GM21717 (cell line): ENCODE results near the gene SPATA16.
"Not testable (repeated sequence)": the region's sequence is repeated elsewhere in the genome, so short reads cannot be mapped to it uniquely, and the experiment has no call there.

Experiments used
- ATAC-seq: cut with Tn5 transposase; IDR thresholded peaks from one replicate; pipeline ENCODE4 v1.9.1; 2021; ENCODE audit warnings: mild to moderate bottlenecking, moderate library complexity; ENCODE audit not compliant: unreplicated experiment

SPATA16 gene

DNA sequence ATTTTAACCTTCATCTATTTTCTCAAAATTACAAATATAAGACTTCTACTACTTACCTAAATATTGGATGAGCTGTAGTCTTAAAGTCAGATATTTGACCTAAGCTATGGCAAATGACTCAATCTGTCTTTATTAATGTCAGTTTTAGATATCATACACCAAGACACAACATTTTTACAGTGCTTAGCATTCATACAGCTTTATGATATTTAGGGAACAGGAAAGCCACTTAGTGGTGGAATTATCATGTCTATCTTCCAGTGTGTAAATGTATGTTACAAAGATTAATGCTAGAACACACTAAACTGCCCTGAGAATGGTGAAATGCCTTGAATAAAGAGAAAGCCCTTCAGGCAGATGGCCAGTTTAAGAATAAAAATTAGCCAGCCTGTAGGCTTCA is 135.0 kb downstream of the SPATA16 start:
- no peak for ATAC-seq

DNA sequence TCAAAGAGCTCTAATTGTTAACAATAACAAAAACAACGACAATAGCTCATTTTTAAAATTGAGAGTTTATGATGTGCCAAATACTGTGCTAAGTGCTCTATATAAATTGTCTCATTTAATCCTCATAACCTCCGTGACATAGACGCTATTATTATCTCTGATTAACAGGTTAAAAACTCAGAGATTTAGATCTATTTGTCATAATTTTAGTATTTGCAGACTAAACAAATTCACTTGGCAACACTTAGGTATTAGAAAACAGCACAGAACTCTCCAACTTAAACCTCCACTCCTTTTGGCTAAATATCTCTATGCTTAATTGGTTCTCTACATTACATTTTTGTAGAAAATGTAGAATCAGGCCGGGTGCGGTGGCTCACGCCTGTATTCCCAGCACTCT is 136.4 kb downstream of the SPATA16 start:
- ATAC-seq: no peak

DNA sequence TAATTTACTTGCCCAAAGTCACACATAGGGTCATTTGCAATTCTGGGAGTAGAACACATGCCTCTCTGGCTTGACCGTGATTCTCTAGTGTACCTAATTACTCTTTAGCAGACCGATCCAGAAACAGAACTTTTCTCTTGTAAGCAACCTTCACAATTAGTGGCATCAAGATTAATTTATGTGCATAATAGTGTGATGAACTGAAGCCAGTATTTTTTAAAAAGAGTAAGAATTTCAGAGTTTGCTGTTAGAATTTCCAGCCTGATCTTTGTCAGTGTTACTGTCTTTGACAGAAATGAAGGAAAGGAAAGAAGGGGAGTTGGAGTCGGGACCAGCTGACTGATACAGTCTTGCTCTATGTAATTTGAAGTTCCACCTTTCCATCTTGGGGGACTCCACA is 137.1 kb downstream of the SPATA16 start:
- ATAC-seq: no peak

DNA sequence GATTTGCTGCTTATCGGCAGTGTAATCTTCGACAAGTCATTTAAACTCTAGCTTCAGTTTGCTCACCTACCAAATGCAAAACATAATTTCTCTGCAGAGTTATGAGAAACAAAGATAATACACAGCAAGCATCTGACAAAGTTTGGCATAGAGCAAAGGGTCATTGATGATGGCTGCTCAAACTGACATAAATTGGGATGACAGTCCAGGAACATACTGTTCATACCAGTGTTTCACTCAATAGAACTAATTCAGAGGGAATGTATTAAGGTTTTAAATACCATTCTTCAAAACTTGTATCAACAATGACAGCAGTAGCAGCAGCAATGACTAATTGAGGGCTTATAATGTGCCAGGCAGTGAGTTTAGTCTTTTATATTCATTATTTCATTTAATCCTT is 137.6 kb downstream of the SPATA16 start:
- no peak for ATAC-seq

DNA sequence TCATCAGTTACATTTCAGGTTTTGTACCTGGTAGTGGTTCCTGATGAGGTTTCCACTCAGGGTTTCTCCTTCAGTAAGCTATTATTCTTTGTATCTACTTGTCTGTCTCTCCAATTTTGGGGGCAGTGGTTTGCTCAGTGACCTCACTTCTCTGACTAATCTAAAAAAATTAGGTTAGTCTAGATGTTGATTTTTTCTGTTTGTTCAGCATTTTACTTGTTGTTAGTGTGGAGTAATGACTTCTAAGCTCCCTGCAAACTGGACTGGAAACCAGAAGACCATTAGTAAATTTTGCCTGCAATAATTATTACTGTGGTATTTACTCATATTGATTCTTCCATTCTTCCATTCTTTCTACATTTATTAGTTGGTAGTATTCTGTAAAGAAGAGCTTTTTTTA is 139.4 kb downstream of the SPATA16 start:
- ATAC-seq: no peak

DNA sequence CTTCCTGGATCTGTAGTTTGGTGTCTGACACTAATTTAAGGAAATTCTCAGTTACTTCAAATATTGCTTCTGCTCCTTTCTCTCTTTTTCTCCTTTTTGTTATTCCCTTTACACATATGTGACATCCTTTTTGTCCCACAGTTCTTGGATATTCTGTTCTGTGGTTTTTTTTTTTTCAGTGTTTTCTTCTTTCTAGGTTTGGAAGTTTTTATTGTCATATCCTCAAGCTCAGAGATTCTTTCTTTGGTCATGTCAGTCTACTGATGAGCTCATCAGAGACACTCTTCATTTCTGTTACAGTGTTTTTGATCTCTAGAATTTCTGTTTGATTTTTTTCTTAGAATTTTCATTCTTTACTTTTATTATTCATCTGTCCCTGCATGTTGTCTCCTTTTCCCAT is 140.5 kb downstream of the SPATA16 start:
- no peak for ATAC-seq

DNA sequence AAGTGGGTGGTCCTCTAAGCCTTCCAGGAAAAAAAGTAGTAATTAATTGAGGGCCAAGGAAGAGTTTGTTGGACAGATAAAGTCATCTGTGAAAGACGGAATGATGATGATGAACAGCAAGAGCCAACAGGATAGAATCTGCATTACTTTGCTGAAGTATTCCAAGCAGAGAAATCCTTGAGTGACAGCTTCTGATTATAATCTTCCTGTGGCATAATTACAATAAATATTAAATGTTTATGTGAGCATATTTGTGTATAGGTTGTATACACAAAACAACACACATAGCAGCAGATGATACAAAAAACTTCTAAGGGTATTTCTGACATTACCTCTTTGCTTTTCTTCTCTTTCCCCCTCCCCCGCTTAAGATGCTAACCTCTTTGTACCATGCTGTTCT is 147.6 kb downstream of the SPATA16 start:
- ATAC-seq: no peak

DNA sequence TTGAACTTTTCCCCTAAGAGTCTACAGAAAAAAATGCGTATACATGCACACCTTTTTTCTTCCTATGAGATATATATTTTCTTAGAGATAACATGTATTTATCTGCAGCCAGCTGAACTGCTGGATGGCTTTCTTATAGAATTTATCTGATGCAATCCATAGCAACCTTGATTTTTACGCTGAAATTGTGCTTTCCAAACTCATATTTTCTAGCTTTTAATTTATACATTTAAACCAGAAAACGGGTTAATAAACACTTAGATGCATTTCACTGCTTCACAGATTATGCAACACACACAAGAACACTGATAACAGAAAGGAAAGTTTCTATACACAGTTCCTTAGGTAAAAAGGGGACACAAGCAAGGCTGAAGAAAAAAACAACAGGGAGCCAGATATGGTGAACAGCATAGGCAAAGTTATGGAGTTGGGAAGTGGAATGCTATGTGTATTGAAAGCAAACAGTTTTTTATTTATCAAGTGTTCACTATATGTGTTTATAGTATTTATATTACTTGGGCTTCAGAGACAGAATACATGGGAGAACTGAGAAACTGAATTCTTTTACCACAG is 149.5 kb downstream of the SPATA16 start:
- no peak for ATAC-seq

DNA sequence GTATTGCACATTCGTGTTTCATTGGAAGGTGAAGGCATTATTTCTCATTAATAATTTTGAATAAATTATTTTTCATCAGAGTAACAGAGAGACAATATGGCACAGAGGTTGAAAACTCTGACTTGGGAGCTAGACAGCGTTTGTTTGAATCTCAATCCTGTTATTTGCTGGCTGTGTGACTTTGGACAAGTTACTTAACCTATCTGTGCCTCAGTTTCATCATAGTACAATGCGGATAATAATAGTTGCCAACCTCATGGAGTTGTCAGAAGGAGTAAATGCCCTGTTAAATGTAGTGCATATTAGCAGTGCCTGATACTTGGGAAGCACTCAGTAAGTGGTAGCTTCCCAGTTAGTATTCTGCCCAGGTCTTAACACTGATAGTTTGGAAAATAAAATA is 151.7 kb downstream of the SPATA16 start:
- ATAC-seq: no peak

DNA sequence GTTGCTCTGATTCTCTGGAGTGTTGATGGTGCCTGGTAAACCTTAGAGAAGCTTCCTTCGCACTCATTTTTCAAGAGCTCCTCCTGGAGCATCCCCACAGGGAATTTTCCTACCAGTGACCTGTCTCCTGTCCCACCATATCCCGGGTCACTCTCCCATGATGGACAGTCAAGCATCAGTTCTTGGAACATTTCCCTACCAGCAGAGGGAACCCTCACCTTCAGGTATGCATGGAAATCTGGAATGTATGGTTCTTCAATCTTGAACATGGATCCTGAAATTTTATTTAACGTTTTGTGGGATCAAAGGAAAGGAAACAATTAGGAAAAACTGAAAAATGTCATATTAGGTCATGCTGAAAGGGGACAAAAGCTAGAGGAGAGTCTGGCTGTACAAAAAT is 153.8 kb downstream of the SPATA16 start:
- ATAC-seq: no peak

DNA sequence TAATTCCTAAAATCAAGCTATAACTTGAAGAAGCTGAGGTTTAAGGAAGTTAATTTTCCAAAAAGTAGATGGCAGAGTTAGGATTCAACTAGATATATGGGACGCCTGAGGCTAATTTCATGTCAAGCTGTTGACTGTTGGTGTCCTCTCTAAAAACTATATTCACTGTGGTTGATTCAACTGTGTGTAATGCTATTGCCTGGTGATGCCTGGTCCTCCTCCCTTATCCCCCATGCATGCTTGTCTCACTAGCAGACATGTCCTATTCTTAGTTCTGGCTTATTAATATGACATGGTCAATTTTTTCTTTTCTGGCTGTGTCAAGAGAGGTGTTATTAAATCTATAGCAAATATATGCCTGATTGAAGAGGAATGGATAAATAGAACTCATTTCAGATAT is 156.1 kb downstream of the SPATA16 start:
- ATAC-seq: no peak

DNA sequence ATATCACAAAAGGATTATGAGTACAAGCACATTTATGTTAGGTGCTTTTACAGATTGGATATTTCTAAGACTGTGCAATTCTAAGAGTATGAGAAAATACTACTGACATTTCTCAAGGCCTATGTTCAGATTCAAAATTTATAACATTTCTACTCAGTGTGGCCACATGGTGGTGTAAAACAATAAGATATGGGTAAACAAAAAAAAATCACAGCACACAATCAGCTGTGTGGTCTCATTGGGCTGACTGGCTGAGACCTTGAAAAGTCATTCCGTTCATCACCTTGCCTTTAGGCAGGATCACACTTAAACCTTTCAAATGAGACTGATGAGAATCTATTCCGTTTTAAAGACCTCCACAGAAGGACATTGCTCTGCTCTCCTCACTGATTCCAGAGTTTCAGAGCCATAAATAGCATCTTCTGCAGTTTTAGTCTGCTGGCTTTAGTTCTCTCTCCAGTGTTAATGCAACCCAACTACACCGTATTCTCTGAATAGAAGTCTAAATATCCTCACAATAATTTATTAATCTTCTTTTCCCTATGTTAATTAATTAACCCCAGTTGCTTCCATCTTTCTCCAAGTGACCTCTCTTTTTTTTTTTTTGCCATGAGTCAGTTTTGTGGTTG is 158.2 kb downstream of the SPATA16 start:
- no peak for ATAC-seq

DNA sequence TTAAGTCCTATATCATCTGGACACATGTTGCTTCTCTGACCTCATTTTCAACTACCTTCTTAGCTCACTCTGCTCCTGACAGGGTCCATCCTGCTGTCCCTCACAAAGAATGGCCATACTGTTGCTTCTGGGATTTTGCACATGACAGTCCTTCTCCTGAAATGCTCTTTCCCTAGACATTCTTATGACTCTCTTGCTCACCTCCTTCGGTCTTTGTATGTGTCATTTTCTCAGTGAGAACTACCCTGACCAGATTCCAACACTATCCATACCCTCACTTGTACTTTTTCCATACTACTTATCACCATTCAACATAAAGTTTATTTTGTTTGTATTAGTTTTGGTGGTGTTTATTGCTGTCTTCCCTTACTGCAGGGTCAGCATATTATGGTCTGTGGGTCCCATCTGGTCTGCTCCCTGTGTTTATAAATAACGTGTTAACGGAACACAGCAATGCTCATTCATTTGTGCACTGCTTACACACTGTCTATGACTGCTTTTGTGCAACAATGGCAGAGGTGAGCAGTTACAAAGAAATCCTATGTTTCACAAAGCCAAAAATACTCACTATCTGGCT is 159.5 kb downstream of the SPATA16 start:
- no peak for ATAC-seq

DNA sequence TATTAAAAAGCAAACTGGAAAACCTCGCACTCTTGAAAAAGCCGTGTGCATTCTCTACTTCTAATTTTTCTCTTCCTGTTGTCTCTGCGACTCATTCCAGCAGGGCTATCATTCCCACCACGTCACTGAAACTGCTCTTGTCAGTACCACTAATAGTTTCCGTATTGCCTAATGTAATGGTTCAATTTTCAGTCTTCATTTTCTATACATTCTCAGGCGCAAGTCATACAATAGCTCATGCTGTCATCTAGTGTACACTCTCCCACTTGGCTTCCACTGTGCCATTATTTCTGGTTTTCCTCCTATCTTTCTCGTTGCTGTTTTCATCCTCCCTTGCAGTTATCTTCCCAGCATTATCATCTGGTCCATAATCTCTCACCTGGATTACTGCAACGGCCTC is 160.2 kb downstream of the SPATA16 start:
- ATAC-seq: no peak

DNA sequence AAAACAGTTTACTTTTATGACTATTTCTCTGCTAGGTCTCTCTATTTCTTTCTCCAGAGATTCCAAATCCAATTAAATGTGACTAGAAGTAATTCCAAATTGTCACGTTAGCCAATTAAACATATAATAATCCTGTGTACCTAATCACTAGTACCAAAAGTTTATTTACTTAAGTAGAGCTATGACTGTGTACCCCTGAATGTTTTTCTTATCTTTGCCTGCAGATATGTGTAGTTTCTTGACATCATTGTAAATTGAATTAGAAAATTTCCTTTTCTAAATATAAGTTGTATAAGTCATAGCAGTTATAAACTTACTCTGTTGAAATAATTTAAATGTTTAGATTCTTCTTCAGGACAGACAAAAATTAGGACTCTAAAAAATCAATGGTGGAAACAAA is 163.3 kb downstream of the SPATA16 start:
- ATAC-seq: no peak

DNA sequence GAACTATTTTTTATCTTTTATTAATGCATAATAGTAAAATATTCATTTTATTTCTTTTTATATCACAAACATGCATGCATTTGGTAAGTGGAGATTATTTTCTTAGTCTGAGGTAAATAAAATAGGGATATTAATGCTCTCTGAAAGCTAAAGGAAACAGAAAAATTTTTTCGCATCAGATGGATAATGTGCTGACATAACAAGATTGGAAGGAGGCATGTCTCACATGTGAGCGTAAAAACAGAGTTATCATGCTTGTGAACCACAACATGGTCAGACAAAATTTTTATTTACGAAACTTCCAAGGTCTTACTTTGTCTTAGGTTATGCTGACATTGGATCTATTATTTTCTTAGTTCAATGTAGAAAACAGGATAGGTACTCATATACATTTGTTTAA is 166.1 kb downstream of the SPATA16 start:
- no peak for ATAC-seq

DNA sequence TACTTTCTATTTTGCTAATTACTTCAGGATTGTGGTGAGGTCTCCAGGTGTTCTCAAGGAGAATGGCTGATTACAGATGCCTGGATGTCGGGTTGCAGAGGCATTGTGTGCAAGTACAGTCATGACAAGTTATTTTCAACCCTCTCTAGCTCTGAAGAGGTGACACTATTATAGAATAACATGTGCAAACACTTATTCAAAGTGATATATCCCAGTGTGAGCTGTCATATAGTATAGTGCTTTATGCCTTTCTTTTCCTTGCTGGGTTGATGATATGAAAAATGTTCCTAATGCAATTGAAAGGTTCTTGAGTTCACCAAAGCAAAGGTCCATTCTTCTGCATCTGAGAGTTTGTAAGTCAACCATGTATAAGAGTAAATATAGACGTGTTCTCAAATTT is 167.2 kb downstream of the SPATA16 start:
- ATAC-seq: no peak

DNA sequence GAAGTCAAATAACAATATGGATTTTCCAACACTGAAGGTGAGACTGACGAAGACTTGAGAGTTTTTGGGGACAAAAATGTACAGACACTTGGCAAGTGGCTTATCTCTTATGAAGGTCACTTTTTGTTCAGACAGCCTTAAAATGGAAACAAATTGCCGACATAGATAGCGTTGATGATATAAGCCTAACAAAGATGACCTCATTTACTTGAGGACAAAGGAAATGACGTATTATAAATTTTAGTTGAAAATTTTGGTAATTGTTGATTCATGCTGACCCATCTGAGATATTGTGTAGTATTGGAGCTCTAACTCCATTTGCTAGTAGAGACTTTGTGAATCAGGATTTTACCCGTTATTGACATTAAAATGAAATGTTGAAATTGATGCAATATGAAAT is 168.3 kb downstream of the SPATA16 start:
- no peak for ATAC-seq

DNA sequence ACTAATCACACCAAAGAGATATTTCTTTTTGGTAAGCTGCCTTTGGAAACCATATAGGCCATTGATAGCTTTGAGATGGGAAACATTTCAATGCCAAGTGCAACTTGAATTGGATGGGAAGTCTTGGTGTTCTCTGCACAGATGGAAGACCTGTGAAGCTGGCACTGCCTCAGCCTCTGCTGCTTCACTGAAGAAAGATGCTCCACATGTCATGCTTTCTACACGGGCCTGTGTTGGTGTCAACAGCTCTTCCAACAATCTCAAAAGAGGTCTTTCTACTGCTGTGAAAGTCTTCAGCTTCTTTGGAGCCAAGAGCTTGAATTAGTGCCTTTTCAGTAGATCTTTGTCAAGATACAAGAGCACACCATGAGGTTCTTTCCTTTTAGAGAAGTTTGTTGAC is 169.0 kb downstream of the SPATA16 start:
- no peak for ATAC-seq

DNA sequence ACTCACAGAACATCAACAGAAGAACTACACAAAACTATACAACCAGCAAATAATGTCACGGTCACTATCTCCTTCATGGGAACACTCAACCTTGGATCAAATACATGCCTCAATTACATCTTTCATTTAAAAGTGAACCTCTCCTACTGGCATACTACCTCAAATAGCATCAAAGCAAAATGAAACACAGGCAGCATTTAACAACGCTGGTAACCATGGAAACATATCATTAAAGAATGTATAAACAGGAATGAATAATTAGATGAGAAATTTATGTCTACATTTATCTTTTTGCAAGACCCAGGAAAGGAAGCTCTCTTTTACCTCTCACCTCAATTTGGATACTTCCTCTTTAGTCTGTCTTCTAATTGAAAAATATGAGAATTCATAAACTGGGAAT is 172.4 kb downstream of the SPATA16 start:
- no peak for ATAC-seq

DNA sequence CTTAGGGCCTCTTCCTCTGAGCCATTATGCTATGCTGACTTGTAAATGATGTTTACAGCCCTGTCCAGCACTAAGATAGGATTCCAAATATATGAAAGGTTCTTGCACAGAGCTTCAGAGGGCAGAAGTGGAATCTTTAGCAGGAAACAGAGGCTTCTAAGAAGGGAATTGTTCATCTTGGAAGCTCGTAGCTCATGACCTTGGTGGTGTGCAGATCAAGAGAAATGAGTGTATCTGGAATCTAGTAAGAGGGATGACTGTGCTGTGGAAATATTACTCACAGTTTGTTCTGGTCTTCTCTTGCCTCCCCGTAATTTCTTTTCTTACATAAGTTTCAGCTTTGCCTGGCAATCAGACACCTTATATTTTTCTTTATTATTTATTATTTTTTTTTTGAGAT is 175.8 kb downstream of the SPATA16 start:
- ATAC-seq: no peak

DNA sequence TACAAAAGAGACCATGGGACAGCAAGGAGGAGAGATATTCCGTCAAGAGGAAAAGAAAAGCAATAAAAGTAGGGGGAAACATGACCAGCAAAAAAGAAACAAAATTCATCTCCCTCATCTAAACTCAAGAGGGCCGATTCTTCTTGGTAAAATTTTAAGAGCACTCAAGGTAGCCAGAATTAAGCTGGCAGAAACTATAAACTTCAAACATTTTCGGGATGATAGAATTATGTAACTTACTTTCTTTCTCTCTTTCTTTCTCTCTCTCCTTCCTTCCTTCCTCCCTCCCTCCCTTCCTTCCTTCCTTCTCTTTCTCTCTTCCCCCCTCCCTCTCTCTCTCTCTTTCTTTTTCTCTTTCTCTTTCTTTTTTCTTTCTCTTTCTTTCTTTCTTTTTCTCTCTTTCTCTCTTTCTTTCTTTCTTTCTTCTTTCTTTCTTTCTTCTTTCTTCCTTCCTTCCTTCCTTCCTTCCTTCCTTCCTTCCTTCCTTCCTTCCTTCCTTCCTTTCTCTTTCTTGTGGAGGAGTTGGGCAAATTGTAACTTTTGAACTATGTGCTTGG is 180.3 kb downstream of the SPATA16 start:
- not testable (repeated sequence) for ATAC-seq

DNA sequence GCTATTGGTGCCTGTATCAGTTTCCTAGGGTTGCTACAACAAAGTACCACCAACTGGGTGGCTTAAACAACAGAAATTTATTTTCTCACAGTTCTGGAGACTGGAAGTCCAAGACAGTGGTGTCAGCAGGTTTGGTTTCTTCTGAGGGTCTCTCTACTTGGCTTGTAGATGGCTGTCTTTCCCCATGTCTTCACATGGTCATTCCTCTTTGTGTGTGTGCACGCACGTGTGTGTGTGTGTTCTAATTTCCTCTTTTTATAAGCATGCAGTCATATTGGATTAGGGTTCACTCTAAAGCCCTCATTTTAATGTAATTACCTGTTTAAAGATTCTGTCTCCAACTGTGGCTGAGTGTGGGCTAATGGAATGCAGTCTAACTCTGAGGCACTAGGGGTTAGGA is 182.5 kb downstream of the SPATA16 start:
- no peak for ATAC-seq
